WI38 (cell line): ENCODE results near the gene ASPG.

ENCODE experiments used
- H3K4me3 ChIP-seq: 2 replicates; pipeline ENCODE4 v1.5.1; 2011; ENCODE audit warnings: low read depth, mild to moderate bottlenecking, control low read depth, low read length
- TF ChIP-seq, protein P1 (sequence below): IDR thresholded peaks from 2 replicates; pipeline ENCODE4 v1.5.1; 2012; ENCODE audit warnings: low read depth, mild to moderate bottlenecking, control low read depth, low read length

ASPG gene

DNA sequence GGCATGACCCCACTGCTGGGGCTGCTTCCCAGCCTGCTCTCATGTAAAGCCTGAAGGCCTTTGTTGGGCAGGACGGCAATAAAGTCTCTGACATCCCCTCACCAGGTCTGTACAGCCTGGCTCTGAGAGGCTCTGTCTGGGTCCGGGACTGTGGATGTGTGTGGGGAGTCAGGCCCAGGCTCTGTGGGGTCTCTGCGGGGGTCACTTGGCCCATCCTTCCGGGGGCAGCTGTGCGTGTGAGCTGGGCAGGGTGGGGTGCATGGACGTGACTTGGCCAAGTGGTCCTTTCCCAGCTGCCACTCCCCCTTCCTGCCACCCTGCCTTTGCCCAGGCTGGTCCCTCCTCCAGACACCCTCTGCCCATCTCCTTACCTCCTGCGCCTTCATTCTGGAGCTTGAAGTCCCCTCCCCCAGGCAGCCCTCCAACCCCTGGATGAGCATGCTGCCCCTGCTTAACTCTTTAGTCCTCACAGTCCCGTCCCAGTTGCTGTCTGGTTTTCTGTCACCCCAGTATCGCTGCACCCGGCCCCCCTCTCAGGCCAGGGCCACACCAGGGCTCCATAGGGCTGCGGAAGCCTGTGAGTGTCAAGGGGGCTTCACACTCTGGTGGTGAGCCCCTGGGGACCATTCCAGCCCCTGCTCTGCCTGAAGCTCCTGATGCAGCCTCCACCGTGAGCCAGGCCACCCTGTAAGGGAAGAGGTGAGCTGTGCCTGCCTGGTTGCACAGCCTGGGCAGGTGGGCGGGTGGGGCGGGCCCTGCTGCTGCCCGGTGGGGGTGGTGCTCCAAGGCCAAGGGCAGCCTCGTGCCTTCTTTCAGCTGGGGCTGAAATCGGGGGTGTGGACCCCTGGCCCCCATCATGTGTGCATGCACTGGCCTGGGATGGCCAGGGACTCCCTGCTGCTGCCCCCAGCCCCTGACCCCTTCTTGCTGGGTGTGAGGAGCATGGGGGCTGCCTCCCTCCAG lies 27.4 kb downstream of the ASPG start:
- TF ChIP-seq, protein P1, sequence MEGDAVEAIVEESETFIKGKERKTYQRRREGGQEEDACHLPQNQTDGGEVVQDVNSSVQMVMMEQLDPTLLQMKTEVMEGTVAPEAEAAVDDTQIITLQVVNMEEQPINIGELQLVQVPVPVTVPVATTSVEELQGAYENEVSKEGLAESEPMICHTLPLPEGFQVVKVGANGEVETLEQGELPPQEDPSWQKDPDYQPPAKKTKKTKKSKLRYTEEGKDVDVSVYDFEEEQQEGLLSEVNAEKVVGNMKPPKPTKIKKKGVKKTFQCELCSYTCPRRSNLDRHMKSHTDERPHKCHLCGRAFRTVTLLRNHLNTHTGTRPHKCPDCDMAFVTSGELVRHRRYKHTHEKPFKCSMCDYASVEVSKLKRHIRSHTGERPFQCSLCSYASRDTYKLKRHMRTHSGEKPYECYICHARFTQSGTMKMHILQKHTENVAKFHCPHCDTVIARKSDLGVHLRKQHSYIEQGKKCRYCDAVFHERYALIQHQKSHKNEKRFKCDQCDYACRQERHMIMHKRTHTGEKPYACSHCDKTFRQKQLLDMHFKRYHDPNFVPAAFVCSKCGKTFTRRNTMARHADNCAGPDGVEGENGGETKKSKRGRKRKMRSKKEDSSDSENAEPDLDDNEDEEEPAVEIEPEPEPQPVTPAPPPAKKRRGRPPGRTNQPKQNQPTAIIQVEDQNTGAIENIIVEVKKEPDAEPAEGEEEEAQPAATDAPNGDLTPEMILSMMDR, result no peak
- no peak overlapping the region for H3K4me3 ChIP-seq

DNA sequence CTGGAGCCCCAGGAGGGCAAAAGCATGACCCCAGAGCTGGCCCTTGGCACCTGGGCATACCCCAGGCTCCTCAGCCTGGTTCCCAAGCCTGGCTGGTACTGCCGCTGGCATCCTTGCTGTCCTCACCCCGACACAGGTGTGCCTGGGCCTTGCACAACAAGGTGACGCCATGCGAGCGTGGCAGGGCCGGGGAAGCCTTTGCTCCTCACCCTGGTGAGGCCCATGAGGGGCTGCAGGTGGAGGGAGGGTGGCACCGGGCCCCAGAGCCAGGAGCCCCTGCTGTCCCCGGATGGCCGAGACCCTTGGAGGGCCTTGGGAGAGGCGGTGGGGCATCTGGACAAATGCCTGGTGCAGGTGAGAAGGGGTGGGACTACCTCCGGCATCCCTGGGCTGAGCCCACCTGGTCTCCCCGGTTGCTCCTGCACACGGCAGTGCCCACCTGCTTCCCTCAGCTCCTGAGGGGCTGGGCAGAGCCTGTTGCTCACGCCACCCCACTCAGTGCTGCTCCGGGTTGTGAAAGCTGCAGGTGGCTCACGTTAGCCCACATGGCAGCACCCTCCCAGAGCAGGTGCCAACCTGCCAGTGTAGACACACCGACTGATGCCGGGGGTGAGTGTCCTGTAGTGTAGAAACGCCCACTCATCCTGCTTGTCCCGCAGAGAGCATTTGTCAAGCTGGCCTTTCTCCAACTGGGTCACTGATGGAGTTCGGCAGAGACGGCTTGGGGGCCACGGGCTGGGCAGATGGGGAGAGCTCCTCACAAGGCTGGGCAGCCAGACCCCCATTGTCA lies 28.3 kb downstream of the ASPG start:
- no peak overlapping the region for H3K4me3 ChIP-seq
- TF ChIP-seq, protein P1, result no peak

- H3K4me3 ChIP-seq, result no peak overlapping the region
- TF ChIP-seq, protein P1, result no peak
Measured at GRCh38 chr14:104114421-104115130, 29.1 kb downstream of the ASPG start.

- H3K4me3 ChIP-seq, result no peak overlapping the region
- TF ChIP-seq, protein P1, result no peak
Measured at GRCh38 chr14:104115131-104115600, 29.7 kb downstream of the ASPG start.

- TF ChIP-seq, protein P1, result no peak
- H3K4me3 ChIP-seq, result no peak overlapping the region
Measured at GRCh38 chr14:104115691-104116287, 30.3 kb downstream of the ASPG start.

DNA sequence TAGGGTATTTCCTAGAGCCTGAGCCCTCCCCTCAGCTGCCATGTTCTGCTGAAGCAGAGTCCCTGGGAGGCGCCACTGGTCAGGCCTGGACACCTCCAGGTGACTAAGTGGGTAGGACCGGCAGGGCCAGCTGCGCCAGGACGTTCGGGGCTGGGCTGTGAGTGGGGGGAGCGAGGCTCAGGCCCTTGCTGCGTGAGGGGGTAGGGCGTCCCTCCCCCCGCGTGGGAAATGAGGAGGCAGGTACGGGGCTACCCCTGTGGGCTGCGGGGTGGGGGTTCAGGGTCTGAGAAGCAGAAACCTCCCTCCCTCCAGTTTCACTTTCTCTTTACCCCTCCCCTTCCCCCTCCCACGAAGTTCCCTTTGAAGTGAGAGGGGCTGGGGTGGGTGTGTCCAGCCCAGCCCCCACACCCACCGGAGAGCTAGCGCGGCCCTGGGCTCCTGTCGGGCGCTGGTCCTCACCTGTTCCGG lies 30.8 kb downstream of the ASPG start:
- TF ChIP-seq, protein P1, result no peak
- H3K4me3 ChIP-seq, result no peak overlapping the region; the same call in 1 of the 2 replicates
